Measurements from ENCODE around the gene DNAJC1. TPM values are rescaled to one million over a fixed set of nuclear protein-coding genes. Genes with fewer than 3 reads are reported as not detected.
"Not testable (repeated sequence)": the region's sequence is repeated elsewhere in the genome, so short reads cannot be mapped to it uniquely, and the experiment has no call there.

DNAJC1 gene
- total RNA-seq, 1 donor from 2014 or later, result 40.0 TPM

DNA sequence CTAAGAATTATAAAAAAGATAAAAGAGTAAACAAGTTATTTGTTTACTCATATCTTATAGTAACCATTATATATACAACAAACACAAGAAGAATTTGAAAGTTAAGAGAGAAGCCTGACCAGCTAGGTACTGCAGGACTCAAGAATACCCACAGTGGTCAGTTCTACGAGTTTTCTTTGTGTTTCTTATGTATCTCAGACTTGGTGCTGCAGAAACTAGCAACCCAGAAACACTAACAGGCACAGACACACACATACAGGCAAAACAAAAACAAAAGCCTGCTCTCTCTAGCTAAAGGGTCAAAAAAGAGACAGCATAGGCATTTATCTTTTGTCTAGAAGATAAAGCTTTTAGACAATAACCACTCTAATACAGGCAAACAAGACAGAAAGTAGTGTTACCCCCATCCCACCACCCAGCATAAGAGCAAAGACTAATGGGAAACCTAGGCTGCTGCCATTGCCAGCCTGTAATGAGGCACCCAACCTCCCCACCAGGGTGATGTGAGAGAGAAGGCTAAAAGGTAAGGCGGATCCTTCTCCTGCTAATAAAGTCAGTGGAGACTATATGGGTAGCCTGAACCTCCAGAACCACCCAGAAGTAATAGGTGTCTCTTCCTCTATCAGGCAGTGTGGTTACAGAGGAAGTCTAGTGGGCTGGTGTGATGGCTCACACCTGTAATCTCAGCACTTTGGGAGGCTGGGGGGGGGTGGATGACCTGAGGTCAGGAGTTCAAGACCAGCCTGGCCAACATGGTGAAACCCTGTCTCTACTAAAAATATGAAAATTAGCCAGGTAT lies 113.9 kb downstream of the DNAJC1 start:
- peaks cover 9% of the 10 kb centered on the region for H3K9me3 ChIP-seq
- intact Hi-C loops (cut with DNase I), result no loop called here
- TF ChIP-seq, protein P1, sequence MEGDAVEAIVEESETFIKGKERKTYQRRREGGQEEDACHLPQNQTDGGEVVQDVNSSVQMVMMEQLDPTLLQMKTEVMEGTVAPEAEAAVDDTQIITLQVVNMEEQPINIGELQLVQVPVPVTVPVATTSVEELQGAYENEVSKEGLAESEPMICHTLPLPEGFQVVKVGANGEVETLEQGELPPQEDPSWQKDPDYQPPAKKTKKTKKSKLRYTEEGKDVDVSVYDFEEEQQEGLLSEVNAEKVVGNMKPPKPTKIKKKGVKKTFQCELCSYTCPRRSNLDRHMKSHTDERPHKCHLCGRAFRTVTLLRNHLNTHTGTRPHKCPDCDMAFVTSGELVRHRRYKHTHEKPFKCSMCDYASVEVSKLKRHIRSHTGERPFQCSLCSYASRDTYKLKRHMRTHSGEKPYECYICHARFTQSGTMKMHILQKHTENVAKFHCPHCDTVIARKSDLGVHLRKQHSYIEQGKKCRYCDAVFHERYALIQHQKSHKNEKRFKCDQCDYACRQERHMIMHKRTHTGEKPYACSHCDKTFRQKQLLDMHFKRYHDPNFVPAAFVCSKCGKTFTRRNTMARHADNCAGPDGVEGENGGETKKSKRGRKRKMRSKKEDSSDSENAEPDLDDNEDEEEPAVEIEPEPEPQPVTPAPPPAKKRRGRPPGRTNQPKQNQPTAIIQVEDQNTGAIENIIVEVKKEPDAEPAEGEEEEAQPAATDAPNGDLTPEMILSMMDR (IDR thresholded peaks at IDR 0.05), result no peak
- TF ChIP-seq POLR2A (IDR thresholded peaks at IDR 0.05) (no peak), POLR2AphosphoS5 (IDR thresholded peaks at IDR 0.05; ENCODE audit: insufficient read depth in 1 of 2, low read depth in 1 of 2) (no peak)

DNA sequence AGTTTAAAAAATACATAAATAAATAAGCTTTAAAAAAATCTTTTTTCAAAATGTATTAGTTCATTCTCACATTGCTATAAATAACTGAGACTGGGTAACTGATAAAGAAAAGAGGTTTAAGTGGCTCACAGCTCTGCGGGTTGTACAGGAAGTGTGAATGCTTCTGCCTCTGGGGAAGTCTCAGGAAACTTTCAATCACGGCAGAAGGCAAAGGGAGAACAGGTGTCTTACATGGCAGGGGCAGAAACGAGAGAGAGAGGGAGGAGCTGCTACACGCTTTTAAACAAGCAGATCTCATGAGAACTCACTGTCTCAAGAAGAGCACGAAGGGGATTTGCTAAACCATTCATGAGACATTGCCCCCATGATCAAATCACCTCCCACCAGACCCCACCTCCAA lies 114.6 kb downstream of the DNAJC1 start:
- H3K4me1 ChIP-seq, result no peaks in the 10 kb centered on the region
- H3K27me3 ChIP-seq, result no peaks in the 10 kb centered on the region
- H3K27ac ChIP-seq, result no peak overlapping the region
- intact Hi-C loops (cut with DNase I), result no loop called here
- TF ChIP-seq POLR2AphosphoS5 (IDR thresholded peaks at IDR 0.05; ENCODE audit: insufficient read depth in 1 of 2, low read depth in 1 of 2), result no peak
- TF ChIP-seq, protein P1 (IDR thresholded peaks at IDR 0.05), result no peak
- TF ChIP-seq POLR2A (IDR thresholded peaks at IDR 0.05), result no peak
- no peak overlapping the region for H3K4me3 ChIP-seq
- peaks cover 0 to 7% of the 10 kb centered on the region in 2 donors for H3K36me3 ChIP-seq
- peaks cover 7% of the 10 kb centered on the region for H3K9me3 ChIP-seq
- DNase-seq (ENCODE audit: extremely low spot score in 2 of 2), result no peak

More for the DNA sequence above, 113.9 kb downstream of the DNAJC1 start:
- Histone ChIP-seq H3K27me3 (no peaks in the 10 kb centered on the region), H3K4me3 (no peak overlapping the region), H3K27ac (no peak overlapping the region), H3K36me3 (peaks cover 0 to 11% of the 10 kb centered on the region in 2 donors), H3K4me1 (no peaks in the 10 kb centered on the region)
- no peak for DNase-seq (ENCODE audit: extremely low spot score in 2 of 2)

DNA sequence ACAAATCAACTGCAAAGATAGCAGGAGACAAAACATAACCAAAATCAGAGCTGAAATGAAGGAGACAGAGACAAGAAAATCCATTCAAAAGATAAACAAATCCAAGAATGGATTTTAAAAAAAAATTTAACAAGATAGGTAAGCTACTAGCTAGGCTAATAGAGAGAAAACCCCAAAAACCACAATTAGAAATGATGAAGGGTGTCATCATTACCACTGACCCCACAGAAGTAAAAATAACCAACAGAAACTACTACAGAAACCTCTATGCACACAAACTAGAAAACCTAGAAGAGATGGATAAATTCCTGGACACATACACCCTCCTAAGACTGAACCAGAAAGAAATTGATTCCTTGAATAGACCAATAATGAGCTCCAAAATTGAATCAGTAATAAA lies 117.6 kb downstream of the DNAJC1 start:
- no peaks in the 10 kb centered on the region for H3K9me3 ChIP-seq
- no peaks in the 10 kb centered on the region for H3K4me1 ChIP-seq
- intact Hi-C loops (cut with DNase I), result no loop called here
- H3K36me3 ChIP-seq, result peaks cover 0 to 12% of the 10 kb centered on the region in 2 donors
- DNase-seq (ENCODE audit: extremely low spot score in 2 of 2), result no peak
- no peak overlapping the region for H3K27ac ChIP-seq
- H3K27me3 ChIP-seq, result no peaks in the 10 kb centered on the region
- no peak overlapping the region for H3K4me3 ChIP-seq
- no peak for TF ChIP-seq POLR2AphosphoS5 (IDR thresholded peaks at IDR 0.05; ENCODE audit: insufficient read depth in 1 of 2, low read depth in 1 of 2)
- TF ChIP-seq POLR2A (IDR thresholded peaks at IDR 0.05), result no peak
- TF ChIP-seq, protein P1 (IDR thresholded peaks at IDR 0.05), result no peak

DNA sequence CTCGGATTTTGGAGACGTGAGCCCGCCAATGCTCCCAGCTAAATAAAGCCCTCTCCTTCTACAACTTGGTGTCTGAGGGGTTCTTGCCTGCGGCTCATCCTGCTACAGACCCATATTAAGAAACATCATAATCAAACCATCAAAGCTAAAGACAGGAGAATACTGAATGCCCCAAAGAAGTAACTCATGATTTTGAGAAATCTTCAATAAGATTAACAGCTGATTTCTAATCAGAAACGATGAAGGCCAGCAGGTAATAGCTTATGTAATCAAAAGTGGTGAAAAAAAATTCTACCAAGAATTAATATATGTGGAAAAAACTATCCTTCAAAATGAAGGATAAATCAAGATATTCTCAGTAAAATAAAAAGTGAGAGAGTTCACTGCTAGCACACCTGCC lies 130.3 kb downstream of the DNAJC1 start:
- no peak overlapping the region for H3K27ac ChIP-seq
- TF ChIP-seq, protein P1 (IDR thresholded peaks at IDR 0.05), result no peak
- TF ChIP-seq POLR2AphosphoS5 (IDR thresholded peaks at IDR 0.05; ENCODE audit: insufficient read depth in 1 of 2, low read depth in 1 of 2), result no peak
- TF ChIP-seq POLR2A (IDR thresholded peaks at IDR 0.05), result no peak
- intact Hi-C loops (cut with DNase I), result no loop called here
- H3K9me3 ChIP-seq, result peaks cover 11% of the 10 kb centered on the region
- H3K4me3 ChIP-seq, result no peak overlapping the region
- H3K4me1 ChIP-seq, result no peaks in the 10 kb centered on the region
- H3K36me3 ChIP-seq, result peaks cover 0 to 5% of the 10 kb centered on the region in 2 donors
- H3K27me3 ChIP-seq, result no peaks in the 10 kb centered on the region
- no peak for DNase-seq (ENCODE audit: extremely low spot score in 2 of 2)

DNA sequence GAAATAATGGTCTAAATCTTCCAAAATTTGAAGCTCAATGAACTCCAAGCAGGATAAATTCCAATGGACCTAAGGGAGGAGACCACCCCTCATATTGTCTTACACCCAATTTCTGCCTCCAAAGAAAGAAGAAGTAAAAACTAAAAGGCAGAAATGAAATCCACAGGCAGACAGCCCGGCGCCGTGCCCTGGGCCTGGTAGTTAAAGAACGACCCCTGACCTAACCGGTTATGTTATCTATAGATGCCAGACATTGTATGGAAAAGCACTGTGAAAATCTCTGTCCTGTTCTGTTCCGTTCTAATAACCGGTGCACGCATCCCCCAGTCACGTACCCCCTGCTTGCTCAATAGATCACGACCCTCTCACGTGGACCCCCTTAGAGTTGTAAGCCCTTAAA lies 130.8 kb downstream of the DNAJC1 start:
- H3K27me3 ChIP-seq; H3K4me3 ChIP-seq; H3K27ac ChIP-seq; H3K4me1 ChIP-seq; DNase-seq (ENCODE audit: extremely low spot score in 2 of 2); H3K36me3 ChIP-seq; intact Hi-C loops (cut with DNase I): not testable (repeated sequence)
- H3K9me3 ChIP-seq, result peaks cover 11% of the 10 kb centered on the region

All from vagina (tissue), 2 donors.